GM12878 (cell line): ENCODE measurements around the gene INTS2. TPM values are rescaled to one million over a fixed set of nuclear protein-coding genes. Genes with fewer than 3 reads are reported as not detected.
"Not testable (repeated sequence)": the region's sequence is repeated elsewhere in the genome, so short reads cannot be mapped to it uniquely, and the experiment has no call there.

ENCODE experiments used
- ATAC-seq: fragments of 200-7000 bp; cut with Tn5 transposase; 3 replicates; pipeline ENCODE4 v1.9.1; 2020; ENCODE audit warnings: mild to moderate bottlenecking, moderate library complexity
- BruUV-seq: library from RNA; stranded (reverse); fragments of 400-500 nt; replicated peaks from 2 replicates; lab custom pipeline; 2021; lab: Mats Ljungman, UMichigan
- CTCF ChIA-PET: fragments of 300-600 bp; sonication (Branson Sonifier 250); formaldehyde crosslinking; extraction: SDS; loops from one replicate; lab custom pipeline; 2021; ENCODE audit warnings: inconsistent platforms; lab: Yijun Ruan, JAX
- POLR2A ChIA-PET: fragments of 350-600 bp; formaldehyde crosslinking; extraction: SDS; loops from one replicate; lab custom pipeline; 2021; ENCODE audit warnings: inconsistent platforms; lab: Charles Lee
- RAD21 ChIA-PET: fragments of 300-600 bp; sonication (Branson Sonifier 250); formaldehyde crosslinking; loops from one replicate; lab custom pipeline; 2023; ENCODE audit warnings: antibody characterized with exemption; ENCODE audit not compliant: unreplicated experiment; lab: Charles Lee
- SMC1A ChIA-PET: fragments of 300-600 bp; sonication (Branson Sonifier 250); formaldehyde crosslinking; loops from one replicate; lab custom pipeline; 2023; ENCODE audit not compliant: unreplicated experiment, uncharacterized antibody; lab: Charles Lee
- DNase-seq: peaks from one replicate; pipeline ENCODE4 v3.0.0-alpha.2; 2011; ENCODE audit warnings: low read depth, low spot score
- FAIRE-seq: peaks from 3 replicates; lab custom pipeline; 2011; peaks lifted over from hg19 to GRCh38; lab: Jason Lieb, UNC
- H2AFZ ChIP-seq: 2 replicates; pipeline ENCODE4 v1.6.0; 2011; ENCODE audit warnings: low read depth, low read length, control low read depth; ENCODE audit not compliant: control insufficient read depth
- H3K27ac ChIP-seq: 2 replicates; pipeline ENCODE4 v1.5.1; 2011; ENCODE audit warnings: control low read depth; ENCODE audit not compliant: control insufficient read depth, insufficient read depth
- H3K27me3 ChIP-seq, 2 experiments: replicated peaks in 1 of 2; 2 replicates each; pipeline versions ENCODE4 v1.6.0 to v1.6.1; 2011; ENCODE audit warnings: low read length in 1 of 2; ENCODE audit not compliant: control insufficient read depth in 2 of 2, insufficient read depth in 2 of 2
- H3K36me3 ChIP-seq, 2 experiments: 2 replicates each; pipeline ENCODE4 v1.5.1; 2011; ENCODE audit warnings: low read length in 1 of 2; ENCODE audit not compliant: control insufficient read depth in 2 of 2, insufficient read depth in 2 of 2
- H3K4me1 ChIP-seq: 2 replicates; pipeline ENCODE4 v1.6.1; 2011; ENCODE audit warnings: mild to moderate bottlenecking, low read length, moderate library complexity, mixed read lengths; ENCODE audit not compliant: control insufficient read depth, insufficient read depth
- H3K4me2 ChIP-seq: 2 replicates; pipeline ENCODE4 v1.6.0; 2011; ENCODE audit warnings: control low read depth; ENCODE audit not compliant: control insufficient read depth, insufficient read depth
- H3K4me3 ChIP-seq: fragments of 200-600 bp; sonication (generic); 2 replicates; pipeline ENCODE4 v1.5.1; 2016
- H3K79me2 ChIP-seq: 2 replicates; pipeline ENCODE4 v1.6.0; 2011; ENCODE audit warnings: low read length; ENCODE audit not compliant: control insufficient read depth, insufficient read depth
- H3K9ac ChIP-seq: 2 replicates; pipeline ENCODE4 v1.8.0; 2011; ENCODE audit warnings: low read length, control low read depth, mixed read lengths; ENCODE audit not compliant: control insufficient read depth, insufficient read depth
- H3K9me3 ChIP-seq: replicated peaks from 3 replicates; pipeline ENCODE4 v1.5.1; 2011; ENCODE audit warnings: mild to moderate bottlenecking, low read length; ENCODE audit not compliant: control insufficient read depth, insufficient read depth
- H4K20me1 ChIP-seq: 2 replicates; pipeline ENCODE4 v1.6.0; 2011; ENCODE audit not compliant: control insufficient read depth, insufficient read depth
- NFXL1 ChIP-seq: fragments of 450-650 bp; IDR thresholded peaks from 2 replicates; pipeline ENCODE4 v1.6.1; 2017; ENCODE audit warnings: antibody characterized with exemption, mild to moderate bottlenecking, borderline replicate concordance
- WGBS: methylation state at CpG from one replicate; pipeline ENCODE4 v1.1.6; 2016; ENCODE audit warnings: low lambda C conversion rate; ENCODE audit not compliant: insufficient replicate concordance, insufficient coverage; ENCODE audit errors: missing lambda C conversion rate; 5-methylcytosine and 5-hydroxymethylcytosine counted together
- in situ Hi-C: fragments of 300-500 bp; cut with MboI; formaldehyde crosslinking; loops from 9 replicates; pipeline ENCODE4 v1.14.3; 2018; ENCODE audit warnings: mixed read lengths
- intact Hi-C: fragments of 100-400 bp; cut with micrococcal nuclease; formaldehyde crosslinking; loops from one replicate; pipeline ENCODE4 v1.14.2; 2022; ENCODE audit not compliant: unreplicated experiment
- polyA plus RNA-seq, 11 experiments: library from polyadenylated mRNA; depleted of rRNA in 4 of 11; unstranded in 6 of 11; stranded (reverse) in 5 of 11; fragments of >200 nt; fragmentation: Nextera tagmentation in 4 of 11; fragmentation: Illumina TruSeq in 1 of 11; extraction: Ambion mirVana in 4 of 11; extraction: Trizol in 1 of 11; gene quantifications; 1 replicate in 1 of 11; 2 replicates in 10 of 11; pipeline versions ENCODE4 v1.2.1 to v1.2.3, GENCODE V29; 2011 to 2016; ENCODE audit warnings: inconsistent platforms in 2 of 11, missing spikeins in 2 of 11, low read depth in 1 of 11
- total RNA-seq, 4 experiments: library from RNA; depleted of rRNA in 3 of 4; stranded (reverse); fragments of >200 nt in 3 of 4; fragmentation: Illumina TruSeq in 1 of 4; extraction: Trizol in 1 of 4; gene quantifications; 2 replicates each; pipeline versions ENCODE4 v1.2.1 to v1.2.3, GENCODE V29; 2013 to 2021
- TF ChIP-seq, protein P1 (sequence below): fragments of 450-650 bp; conservative IDR thresholded peaks from 2 replicates; pipeline ENCODE4 v1.6.1; 2017; ENCODE audit warnings: mild to moderate bottlenecking, moderate library complexity

Gene INTS2
- total and polyA plus RNA-seq, 10 of the 15 experiments (the other 5 are each of a cell fraction or from before 2014, with no cell fraction given) = 2.8 to 22.2 (median 11.6) TPM

DNA sequence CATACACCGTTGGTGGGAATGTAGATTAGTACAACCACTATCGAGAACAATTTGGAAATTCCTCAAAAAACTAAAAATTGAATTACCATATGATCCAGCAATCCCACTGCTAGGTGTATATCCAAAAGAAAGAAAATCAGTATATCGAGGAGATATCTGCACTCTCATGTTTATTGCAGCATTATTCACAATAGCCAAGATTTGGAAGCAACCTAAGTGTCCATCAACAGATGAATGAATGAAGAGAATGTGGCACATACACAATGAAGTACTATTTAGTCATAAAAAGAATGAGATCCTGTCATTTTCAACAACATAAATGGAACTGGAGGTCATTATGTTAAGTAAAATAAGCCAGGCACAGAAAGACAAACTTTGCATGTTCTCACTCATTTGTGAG, 108.5 kb downstream of the INTS2 start:
- ATAC-seq, H3K9me3 ChIP-seq, FAIRE-seq, BruUV-seq, intact Hi-C loops, H3K4me2 ChIP-seq, H3K36me3 ChIP-seq, POLR2A ChIA-PET, H3K4me3 ChIP-seq, H2AFZ ChIP-seq, RAD21 ChIA-PET, H3K27ac ChIP-seq, H3K9ac ChIP-seq, DNase-seq, H3K79me2 ChIP-seq, SMC1A ChIA-PET, H4K20me1 ChIP-seq, H3K27me3 ChIP-seq, H3K4me1 ChIP-seq, in situ Hi-C loops: not testable (repeated sequence)
- peak; percentile 91; the same call in 1 of the 2 replicates for TF ChIP-seq NFXL1
- CTCF ChIA-PET = interaction anchor here (0.6 kb wide), 1 partner anchor 183 kb away, joined by 3 read pairs; no protein-coding TSS in a partner anchor
- 98% methylated on average over 3 of the region's 3 CpGs for WGBS

DNA sequence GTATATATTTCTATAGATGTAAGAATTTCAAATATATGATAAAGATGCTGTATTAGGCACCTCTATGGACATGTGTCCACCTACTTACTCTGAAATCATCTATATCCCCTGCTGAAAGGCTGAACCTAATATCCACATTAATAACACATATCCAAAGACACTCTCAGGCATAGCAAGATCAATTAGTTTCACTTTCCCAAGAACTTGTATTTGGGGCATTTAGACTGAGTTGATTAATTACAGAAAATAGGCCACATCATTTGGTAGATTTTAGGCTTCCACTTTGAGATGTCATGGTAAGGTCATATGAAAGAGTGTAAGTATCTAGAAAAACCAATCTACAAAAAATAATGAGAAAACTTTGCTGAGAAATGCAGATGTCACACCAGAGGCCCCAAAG, 109.6 kb downstream of the INTS2 start:
- no peaks in the 10 kb centered on the region for H4K20me1 ChIP-seq
- no peak overlapping the region for H3K27ac ChIP-seq
- no peak overlapping the region for H3K4me3 ChIP-seq
- ChIA-PET CTCF (no interaction called here), SMC1A (interaction anchor here (0.6 kb wide), 1 partner anchor 67 kb away, joined by 4 read pairs; no protein-coding TSS in a partner anchor), RAD21 (no interaction called here), POLR2A (no interaction called here)
- BruUV-seq = no TSS peak
- H3K4me1 ChIP-seq = peaks cover 5% of the 10 kb centered on the region
- no peak for ATAC-seq
- peak; percentile 83 for TF ChIP-seq NFXL1
- TF ChIP-seq, protein P1, sequence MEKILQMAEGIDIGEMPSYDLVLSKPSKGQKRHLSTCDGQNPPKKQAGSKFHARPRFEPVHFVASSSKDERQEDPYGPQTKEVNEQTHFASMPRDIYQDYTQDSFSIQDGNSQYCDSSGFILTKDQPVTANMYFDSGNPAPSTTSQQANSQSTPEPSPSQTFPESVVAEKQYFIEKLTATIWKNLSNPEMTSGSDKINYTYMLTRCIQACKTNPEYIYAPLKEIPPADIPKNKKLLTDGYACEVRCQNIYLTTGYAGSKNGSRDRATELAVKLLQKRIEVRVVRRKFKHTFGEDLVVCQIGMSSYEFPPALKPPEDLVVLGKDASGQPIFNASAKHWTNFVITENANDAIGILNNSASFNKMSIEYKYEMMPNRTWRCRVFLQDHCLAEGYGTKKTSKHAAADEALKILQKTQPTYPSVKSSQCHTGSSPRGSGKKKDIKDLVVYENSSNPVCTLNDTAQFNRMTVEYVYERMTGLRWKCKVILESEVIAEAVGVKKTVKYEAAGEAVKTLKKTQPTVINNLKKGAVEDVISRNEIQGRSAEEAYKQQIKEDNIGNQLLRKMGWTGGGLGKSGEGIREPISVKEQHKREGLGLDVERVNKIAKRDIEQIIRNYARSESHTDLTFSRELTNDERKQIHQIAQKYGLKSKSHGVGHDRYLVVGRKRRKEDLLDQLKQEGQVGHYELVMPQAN = no peak
- in situ Hi-C loops = no loop called here
- H3K4me2 ChIP-seq = no peak overlapping the region
- intact Hi-C loops = no loop called here
- DNase-seq = no peak
- H3K9ac ChIP-seq = no peak overlapping the region
- H2AFZ ChIP-seq = no peak overlapping the region
- H3K27me3 ChIP-seq = no peaks in the 10 kb centered on the region
- peaks cover 0 to 2% of the 10 kb centered on the region in 2 experiments; a peak in 2 of 4 replicates for H3K36me3 ChIP-seq
- H3K79me2 ChIP-seq = no peaks in the 10 kb centered on the region
- no peak for FAIRE-seq
- peaks cover 5% of the 10 kb centered on the region; the same call in 2 of the 3 replicates for H3K9me3 ChIP-seq
